GM12891 (cell line): ENCODE measurements around the gene MAGEA9B.

Source experiments
- POLR2A ChIP-seq: IDR thresholded peaks from 2 replicates; pipeline ENCODE4 v1.6.1; 2011; ENCODE audit warnings: low read depth, low read length, control low read depth
- POLR2AphosphoS5 ChIP-seq: IDR thresholded peaks from 2 replicates; pipeline ENCODE4 v1.6.1; 2011; ENCODE audit warnings: low read depth, low read length, control low read depth
- SPI1 ChIP-seq: IDR thresholded peaks from 2 replicates; pipeline ENCODE4 v1.6.1; 2011; ENCODE audit warnings: low read depth, low read length, control low read depth
- TAF1 ChIP-seq: IDR thresholded peaks from 2 replicates; pipeline ENCODE4 v1.6.1; 2011; ENCODE audit warnings: low read depth, low read length, control low read depth

- TF ChIP-seq SPI1 (no peak), TAF1 (no peak), POLR2A (no peak), POLR2AphosphoS5 (no peak)
Measured at GRCh38 chrX:149540131-149540620, 47.1 kb downstream of the MAGEA9B start.
